ENCODE measurements around the gene DHRS3.
"Not testable (repeated sequence)": the region's sequence is repeated elsewhere in the genome, so short reads cannot be mapped to it uniquely, and the experiment has no call there.

The DHRS3 gene

GRCh38 chr1:12654004-12654567 is 36.1 kb upstream of the DHRS3 start:
- H3K4me1 ChIP-seq (ENCODE audit: control insufficient read depth in 1 of 2, insufficient read depth in 1 of 2, low read depth in 1 of 2, low read length in 1 of 2): peaks cover 10 to 15% of the 10 kb centered on the region in 2 experiments
- no peak overlapping the region for H3K4me3 ChIP-seq (ENCODE audit: low read depth in 1 of 2, low read length in 1 of 2)
- no peaks in the 10 kb centered on the region for H3K36me3 ChIP-seq
- no peak overlapping the region for H3K27ac ChIP-seq
- no peaks in the 10 kb centered on the region for H3K9me3 ChIP-seq
- peaks cover 4% of the 10 kb centered on the region for H3K27me3 ChIP-seq
- no peak for TF ChIP-seq CTCF (IDR thresholded peaks at IDR 0.05)

- H3K9me3 ChIP-seq: no peaks in the 10 kb centered on the region
- TF ChIP-seq CTCF (IDR thresholded peaks at IDR 0.05): no peak
- H3K27ac ChIP-seq: no peak overlapping the region
- H3K4me3 ChIP-seq (ENCODE audit: low read depth in 1 of 2, low read length in 1 of 2): no peak overlapping the region
- H3K4me1 ChIP-seq (ENCODE audit: control insufficient read depth in 1 of 2, insufficient read depth in 1 of 2, low read depth in 1 of 2, low read length in 1 of 2): no peaks in the 10 kb centered on the region
- no peaks in the 10 kb centered on the region for H3K36me3 ChIP-seq
- H3K27me3 ChIP-seq: peaks cover 4% of the 10 kb centered on the region
These were observed 32.0 kb upstream of the DHRS3 start for GRCh38 chr1:12649971-12650421.

GRCh38 chr1:12648741-12649140 is 30.7 kb upstream of the DHRS3 start:
- Histone ChIP-seq H3K27ac (no peak overlapping the region), H3K36me3 (no peaks in the 10 kb centered on the region), H3K9me3 (no peaks in the 10 kb centered on the region), H3K4me3 (ENCODE audit: low read depth in 1 of 2, low read length in 1 of 2) (no peak overlapping the region), H3K27me3 (peaks cover 4% of the 10 kb centered on the region), H3K4me1 (ENCODE audit: control insufficient read depth in 1 of 2, insufficient read depth in 1 of 2, low read depth in 1 of 2, low read length in 1 of 2) (no peaks in the 10 kb centered on the region)
- TF ChIP-seq CTCF (IDR thresholded peaks at IDR 0.05): no peak

- not testable (repeated sequence) for H3K36me3 ChIP-seq; H3K9me3 ChIP-seq; H3K4me3 ChIP-seq (ENCODE audit: low read depth in 1 of 2, low read length in 1 of 2); H3K4me1 ChIP-seq (ENCODE audit: control insufficient read depth in 1 of 2, insufficient read depth in 1 of 2, low read depth in 1 of 2, low read length in 1 of 2); H3K27ac ChIP-seq; H3K27me3 ChIP-seq
These were observed 27.4 kb upstream of the DHRS3 start for GRCh38 chr1:12645401-12645800.

GRCh38 chr1:12644829-12645228 is 26.8 kb upstream of the DHRS3 start:
- Histone ChIP-seq H3K36me3 (no peaks in the 10 kb centered on the region), H3K4me3 (ENCODE audit: low read depth in 1 of 2, low read length in 1 of 2) (no peak overlapping the region), H3K27ac (no peak overlapping the region), H3K4me1 (ENCODE audit: control insufficient read depth in 1 of 2, insufficient read depth in 1 of 2, low read depth in 1 of 2, low read length in 1 of 2) (no peaks in the 10 kb centered on the region), H3K9me3 (peaks cover 11% of the 10 kb centered on the region), H3K27me3 (no peaks in the 10 kb centered on the region)
- TF ChIP-seq CTCF (IDR thresholded peaks at IDR 0.05): no peak

GRCh38 chr1:12644237-12644636 is 26.2 kb upstream of the DHRS3 start:
- no peak for TF ChIP-seq CTCF (IDR thresholded peaks at IDR 0.05)
- Histone ChIP-seq H3K36me3 (no peaks in the 10 kb centered on the region), H3K27ac (no peak overlapping the region), H3K4me3 (ENCODE audit: low read depth in 1 of 2, low read length in 1 of 2) (no peak overlapping the region), H3K4me1 (ENCODE audit: control insufficient read depth in 1 of 2, insufficient read depth in 1 of 2, low read depth in 1 of 2, low read length in 1 of 2) (no peaks in the 10 kb centered on the region), H3K9me3 (peaks cover 12% of the 10 kb centered on the region), H3K27me3 (no peaks in the 10 kb centered on the region)

All from neutrophil (primary cell).